Panc1 (cell line): ENCODE data around the gene DAPK1. TPM values are rescaled to one million over a fixed set of nuclear protein-coding genes. Genes with fewer than 3 reads are reported as not detected.

Experiments used
- ATAC-seq: fragments of 200-7000 bp; cut with Tn5 transposase; 2 replicates; pipeline ENCODE4 v1.9.1; 2020; ENCODE audit warnings: mild to moderate bottlenecking, moderate library complexity
- BruUV-seq: library from RNA; stranded (reverse); fragments of 400-500 nt; replicated peaks from 2 replicates; lab custom pipeline; 2021; lab: Mats Ljungman, UMichigan
- CTCF ChIA-PET: fragments of 300-600 bp; sonication (Branson Sonifier 250); formaldehyde crosslinking; loops from one replicate; lab custom pipeline; 2022; ENCODE audit warnings: antibody characterized with exemption; lab: Charles Lee
- POLR2A ChIA-PET: fragments of 300-600 bp; sonication (Branson Sonifier 250); formaldehyde crosslinking; loops from one replicate; lab custom pipeline; 2022; ENCODE audit warnings: antibody characterized with exemption; lab: Charles Lee
- DNase-seq: peaks from one replicate; pipeline ENCODE4 v3.0.0-alpha.2; 2010; ENCODE audit warnings: low read depth, low spot score
- H3K27ac ChIP-seq: 2 replicates; pipeline ENCODE4 v1.5.1; 2011; ENCODE audit warnings: mild to moderate bottlenecking, low read length, inconsistent platforms
- H3K27me3 ChIP-seq: fragments of 200-500 bp; sonication (Bioruptor generic); 2 replicates; pipeline ENCODE4 v1.6.0; 2014; ENCODE audit warnings: low read length, inconsistent platforms; ENCODE audit not compliant: control insufficient read depth, insufficient read depth
- H3K36me3 ChIP-seq: fragments of 200-500 bp; sonication (Bioruptor generic); 2 replicates; pipeline ENCODE4 v1.5.1; 2014; ENCODE audit warnings: inconsistent platforms, mild to moderate bottlenecking, low read length, moderate library complexity; ENCODE audit not compliant: control insufficient read depth, insufficient read depth
- H3K4me1 ChIP-seq: 2 replicates; pipeline ENCODE4 v1.5.1; 2011; ENCODE audit warnings: inconsistent platforms, mild to moderate bottlenecking, low read length, moderate library complexity; ENCODE audit not compliant: control insufficient read depth, insufficient read depth
- H3K4me3 ChIP-seq, 2 experiments: 2 replicates each; pipeline ENCODE4 v1.5.1; 2011 to 2012; ENCODE audit warnings: low read depth in 2 of 2, low read length in 2 of 2, mild to moderate bottlenecking in 2 of 2, inconsistent platforms in 1 of 2, moderate library complexity in 1 of 2
- H3K9me3 ChIP-seq: fragments of 200-500 bp; sonication (Bioruptor generic); 2 replicates; pipeline ENCODE4 v1.5.1; 2014; ENCODE audit warnings: low read depth, mild to moderate bottlenecking, inconsistent platforms, low read length, moderate library complexity; ENCODE audit not compliant: control insufficient read depth, insufficient read depth
- POLR2AphosphoS5 ChIP-seq: IDR thresholded peaks from 2 replicates; pipeline ENCODE4 v1.6.1; 2012; ENCODE audit warnings: mild to moderate bottlenecking, low read depth, low read length, moderate library complexity
- SIN3A ChIP-seq: IDR thresholded peaks from 2 replicates; pipeline ENCODE4 v1.6.1; 2012; ENCODE audit warnings: low read depth, mild to moderate bottlenecking, low read length, moderate library complexity, borderline replicate concordance; ENCODE audit not compliant: insufficient read depth
- TCF7L2 ChIP-seq: IDR thresholded peaks from 2 replicates; pipeline ENCODE4 v1.6.1; 2011; ENCODE audit warnings: mild to moderate bottlenecking, low read depth, low read length, inconsistent platforms
- in situ Hi-C: cut with HindIII; loops from 2 replicates; pipeline ENCODE4 v1.10.0; 2016; ENCODE audit warnings: low sequenced_read_pairs, low pct_unique_long_range_greater_than_20kb
- intact Hi-C: fragments of 100-400 bp; cut with micrococcal nuclease; formaldehyde crosslinking; loops from one replicate; pipeline ENCODE4 v1.10.0; 2022; ENCODE audit not compliant: unreplicated experiment
- total RNA-seq: library from RNA; stranded (reverse); gene quantifications from one replicate; pipeline ENCODE4 v1.2.1, GENCODE V29; 2021; ENCODE audit not compliant: unreplicated experiment
- TF ChIP-seq, protein P1 (sequence below), 2 experiments: IDR thresholded peaks; 2 replicates each; pipeline ENCODE4 v1.6.1; 2011 to 2012; ENCODE audit warnings: low read depth in 2 of 2, control low read depth in 1 of 2, low read length in 1 of 2, mild to moderate bottlenecking in 1 of 2, moderate library complexity in 1 of 2; ENCODE audit not compliant: insufficient read depth in 1 of 2
- TF ChIP-seq, protein P2 (sequence below): fragments of 450-650 bp; IDR thresholded peaks from 2 replicates; pipeline ENCODE4 v1.5.1; 2017; ENCODE audit warnings: mild to moderate bottlenecking

The DAPK1 gene
- total RNA-seq, 1 experiment from 2014 or later, result 0.87 TPM

DNA sequence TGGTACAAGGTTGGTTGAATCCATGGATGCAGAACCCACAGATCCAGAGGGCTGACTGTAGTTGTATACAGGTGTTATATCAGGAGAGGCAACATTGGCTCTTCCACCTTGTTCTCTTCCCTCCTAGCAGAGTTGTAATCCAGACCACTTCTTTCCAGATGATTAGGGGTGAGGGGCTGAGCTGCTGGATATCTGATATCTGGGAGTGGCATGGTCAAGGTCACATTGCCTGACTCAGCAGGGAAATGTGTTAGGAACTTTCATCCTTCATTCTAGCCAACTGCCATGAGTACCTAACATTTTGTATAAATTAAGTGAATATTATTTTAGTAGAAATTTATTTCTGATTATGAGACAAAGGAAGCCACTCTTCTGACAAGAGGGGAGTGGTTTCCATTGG is 7.3 kb downstream of the DAPK1 start:
- POLR2A ChIA-PET, result no interaction called here
- Histone ChIP-seq H3K4me3 (no peak overlapping the region), H3K4me1 (no peaks in the 10 kb centered on the region), H3K9me3 (no peaks in the 10 kb centered on the region), H3K27me3 (no peaks in the 10 kb centered on the region), H3K36me3 (no peaks in the 10 kb centered on the region), H3K27ac (no peak overlapping the region)
- DNase-seq (no peak), ATAC-seq (no peak)
- intact Hi-C loops, result no loop called here
- TF ChIP-seq TCF7L2 (no peak), POLR2AphosphoS5 (no peak), SIN3A (no peak)
- TF ChIP-seq, protein P1, sequence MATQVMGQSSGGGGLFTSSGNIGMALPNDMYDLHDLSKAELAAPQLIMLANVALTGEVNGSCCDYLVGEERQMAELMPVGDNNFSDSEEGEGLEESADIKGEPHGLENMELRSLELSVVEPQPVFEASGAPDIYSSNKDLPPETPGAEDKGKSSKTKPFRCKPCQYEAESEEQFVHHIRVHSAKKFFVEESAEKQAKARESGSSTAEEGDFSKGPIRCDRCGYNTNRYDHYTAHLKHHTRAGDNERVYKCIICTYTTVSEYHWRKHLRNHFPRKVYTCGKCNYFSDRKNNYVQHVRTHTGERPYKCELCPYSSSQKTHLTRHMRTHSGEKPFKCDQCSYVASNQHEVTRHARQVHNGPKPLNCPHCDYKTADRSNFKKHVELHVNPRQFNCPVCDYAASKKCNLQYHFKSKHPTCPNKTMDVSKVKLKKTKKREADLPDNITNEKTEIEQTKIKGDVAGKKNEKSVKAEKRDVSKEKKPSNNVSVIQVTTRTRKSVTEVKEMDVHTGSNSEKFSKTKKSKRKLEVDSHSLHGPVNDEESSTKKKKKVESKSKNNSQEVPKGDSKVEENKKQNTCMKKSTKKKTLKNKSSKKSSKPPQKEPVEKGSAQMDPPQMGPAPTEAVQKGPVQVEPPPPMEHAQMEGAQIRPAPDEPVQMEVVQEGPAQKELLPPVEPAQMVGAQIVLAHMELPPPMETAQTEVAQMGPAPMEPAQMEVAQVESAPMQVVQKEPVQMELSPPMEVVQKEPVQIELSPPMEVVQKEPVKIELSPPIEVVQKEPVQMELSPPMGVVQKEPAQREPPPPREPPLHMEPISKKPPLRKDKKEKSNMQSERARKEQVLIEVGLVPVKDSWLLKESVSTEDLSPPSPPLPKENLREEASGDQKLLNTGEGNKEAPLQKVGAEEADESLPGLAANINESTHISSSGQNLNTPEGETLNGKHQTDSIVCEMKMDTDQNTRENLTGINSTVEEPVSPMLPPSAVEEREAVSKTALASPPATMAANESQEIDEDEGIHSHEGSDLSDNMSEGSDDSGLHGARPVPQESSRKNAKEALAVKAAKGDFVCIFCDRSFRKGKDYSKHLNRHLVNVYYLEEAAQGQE (IDR thresholded peaks at IDR 0.05; ENCODE audit: insufficient read depth in 1 of 2, low read depth in 2 of 2, low read length in 1 of 2), result no peak
- TF ChIP-seq, protein P2, sequence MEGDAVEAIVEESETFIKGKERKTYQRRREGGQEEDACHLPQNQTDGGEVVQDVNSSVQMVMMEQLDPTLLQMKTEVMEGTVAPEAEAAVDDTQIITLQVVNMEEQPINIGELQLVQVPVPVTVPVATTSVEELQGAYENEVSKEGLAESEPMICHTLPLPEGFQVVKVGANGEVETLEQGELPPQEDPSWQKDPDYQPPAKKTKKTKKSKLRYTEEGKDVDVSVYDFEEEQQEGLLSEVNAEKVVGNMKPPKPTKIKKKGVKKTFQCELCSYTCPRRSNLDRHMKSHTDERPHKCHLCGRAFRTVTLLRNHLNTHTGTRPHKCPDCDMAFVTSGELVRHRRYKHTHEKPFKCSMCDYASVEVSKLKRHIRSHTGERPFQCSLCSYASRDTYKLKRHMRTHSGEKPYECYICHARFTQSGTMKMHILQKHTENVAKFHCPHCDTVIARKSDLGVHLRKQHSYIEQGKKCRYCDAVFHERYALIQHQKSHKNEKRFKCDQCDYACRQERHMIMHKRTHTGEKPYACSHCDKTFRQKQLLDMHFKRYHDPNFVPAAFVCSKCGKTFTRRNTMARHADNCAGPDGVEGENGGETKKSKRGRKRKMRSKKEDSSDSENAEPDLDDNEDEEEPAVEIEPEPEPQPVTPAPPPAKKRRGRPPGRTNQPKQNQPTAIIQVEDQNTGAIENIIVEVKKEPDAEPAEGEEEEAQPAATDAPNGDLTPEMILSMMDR, result no peak
- in situ Hi-C loops, result no loop called here
- CTCF ChIA-PET, result no interaction called here
- no TSS peak for BruUV-seq

DNA sequence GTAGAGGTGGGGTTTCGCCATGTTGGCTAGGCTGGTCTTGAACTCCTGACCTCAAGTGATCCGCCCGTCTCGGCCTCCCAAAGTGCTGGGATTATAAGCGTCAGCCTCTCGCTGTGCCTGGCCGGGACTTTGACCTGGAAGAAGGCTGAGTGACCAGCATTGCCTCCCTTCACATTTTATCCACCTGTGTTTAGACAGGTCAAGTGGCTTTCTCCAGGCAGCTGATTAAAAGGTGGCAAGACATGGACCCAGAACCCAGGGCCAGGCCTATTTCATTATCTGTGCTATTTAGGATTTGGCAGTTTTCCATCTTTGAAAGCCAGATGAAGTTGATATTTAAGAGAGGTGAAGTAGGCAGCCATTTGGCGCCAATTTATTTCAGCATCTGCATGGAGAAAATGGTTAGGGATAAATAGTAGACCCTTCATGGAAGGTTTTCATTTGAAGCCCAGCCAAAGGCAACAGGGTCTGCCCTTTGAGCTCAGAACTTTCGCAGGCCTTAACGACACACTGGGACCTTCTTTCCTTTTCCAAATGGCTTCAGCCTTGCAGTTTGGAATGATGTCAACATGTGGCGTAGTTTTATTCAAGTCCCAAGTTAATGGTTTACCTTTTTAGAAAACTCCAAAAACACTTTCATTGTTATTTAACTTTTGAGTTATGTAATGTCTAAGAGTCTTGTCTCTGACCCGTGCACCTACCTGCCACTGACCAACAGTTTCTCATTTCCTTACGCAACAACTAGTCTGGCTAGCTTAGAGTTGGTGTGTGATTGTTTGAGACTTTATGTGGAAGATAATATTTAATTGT is 8.4 kb downstream of the DAPK1 start:
- BruUV-seq, result no TSS peak
- no peaks in the 10 kb centered on the region for H3K4me1 ChIP-seq

More for the DNA sequence above, 8.4 kb downstream of the DAPK1 start:
- intact Hi-C loops, result no loop called here
- ChIA-PET CTCF (no interaction called here), POLR2A (no interaction called here)
- H3K9me3 ChIP-seq, result no peaks in the 10 kb centered on the region
- TF ChIP-seq TCF7L2 (no peak), SIN3A (no peak), POLR2AphosphoS5 (no peak)
- TF ChIP-seq, protein P1 (IDR thresholded peaks at IDR 0.05; ENCODE audit: insufficient read depth in 1 of 2, low read depth in 2 of 2, low read length in 1 of 2), result no peak
- TF ChIP-seq, protein P2, result no peak
- ATAC-seq (no peak), DNase-seq (no peak)
- no peaks in the 10 kb centered on the region for H3K27me3 ChIP-seq
- no peaks in the 10 kb centered on the region for H3K36me3 ChIP-seq
- H3K27ac ChIP-seq, result no peak overlapping the region
- H3K4me3 ChIP-seq, result no peak overlapping the region
- in situ Hi-C loops, result no loop called here
